K562 (cell line): ENCODE data around the gene FCGR3B. TPM values are rescaled to one million over a fixed set of nuclear protein-coding genes. Genes with fewer than 3 reads are reported as not detected.
"Not testable (repeated sequence)": the region's sequence is repeated elsewhere in the genome, so short reads cannot be mapped to it uniquely, and the experiment has no call there.

Experiments
- ARID1B ChIP-seq: fragments of 450-650 bp; IDR thresholded peaks from 2 replicates; pipeline ENCODE4 v1.6.1; 2016; ENCODE audit warnings: antibody characterized with exemption, mild to moderate bottlenecking, inconsistent platforms
- CEBPG ChIP-seq, 3 experiments: fragments of 200-800 bp in 1 of 3; sonication (Bioruptor generic) in 1 of 3; sonication (generic) in 1 of 3; formaldehyde crosslinking in 1 of 3; IDR thresholded peaks in 2 of 3; conservative IDR thresholded peaks in 1 of 3; 2 replicates each; pipeline versions ENCODE4 v1.6.1 to v1.8.0; 2016 to 2022; ENCODE audit warnings: missing compliant biosample characterization in 2 of 3, missing genetic modification characterization in 2 of 3, mild to moderate bottlenecking in 1 of 3, missing genetic modification reagents in 1 of 3
- DPF2 ChIP-seq: fragments of 450-650 bp; IDR thresholded peaks from 2 replicates; pipeline ENCODE4 v1.6.1; 2016
- EP300 ChIP-seq: IDR thresholded peaks from 2 replicates; pipeline ENCODE4 v1.6.1; 2012; ENCODE audit warnings: low read length, improper control_type of control experiment
- FOSL1 ChIP-seq: fragments of 200-800 bp; sonication (Bioruptor generic); conservative IDR thresholded peaks from 2 replicates; pipeline ENCODE4 v1.6.1; 2016; ENCODE audit warnings: missing genetic modification characterization, missing compliant biosample characterization
- FOXJ2 ChIP-seq: fragments of 200-800 bp; sonication (Bioruptor generic); IDR thresholded peaks from 2 replicates; pipeline ENCODE4 v1.6.1; 2016; ENCODE audit warnings: missing genetic modification characterization, missing compliant biosample characterization
- LEF1 ChIP-seq: fragments of 450-650 bp; IDR thresholded peaks from 2 replicates; pipeline ENCODE4 v1.6.1; 2016; ENCODE audit warnings: mild to moderate bottlenecking
- MAFG ChIP-seq: fragments of 450-650 bp; conservative IDR thresholded peaks from 2 replicates; pipeline ENCODE4 v1.6.1; 2016; ENCODE audit warnings: missing genetic modification characterization, missing compliant biosample characterization
- MEIS2 ChIP-seq: fragments of 450-650 bp; IDR thresholded peaks from 2 replicates; pipeline ENCODE4 v1.6.1; 2014; ENCODE audit warnings: mild to moderate bottlenecking; ENCODE audit not compliant: partially characterized antibody
- NCOR1 ChIP-seq: fragments of 450-650 bp; IDR thresholded peaks from 2 replicates; pipeline ENCODE4 v1.6.1; 2016; ENCODE audit warnings: mild to moderate bottlenecking, moderate library complexity
- NFE2 ChIP-seq: IDR thresholded peaks from 2 replicates; pipeline ENCODE4 v1.6.1; 2014; ENCODE audit warnings: antibody characterized with exemption, low read depth
- NR2C2 ChIP-seq, 2 experiments: fragments of 200-800 bp in 1 of 2; sonication (Bioruptor generic) in 1 of 2; sonication (generic) in 1 of 2; formaldehyde crosslinking in 1 of 2; IDR thresholded peaks; 2 replicates each; pipeline versions ENCODE4 v1.6.1 to v1.8.0; 2016 to 2022; ENCODE audit warnings: mild to moderate bottlenecking in 1 of 2, missing compliant biosample characterization in 1 of 2, missing genetic modification characterization in 1 of 2, missing genetic modification reagents in 1 of 2
- SOX6 ChIP-seq: fragments of 450-650 bp; IDR thresholded peaks from 2 replicates; pipeline ENCODE4 v1.6.1; 2014; ENCODE audit warnings: mild to moderate bottlenecking
- SPI1 ChIP-seq: IDR thresholded peaks from 2 replicates; pipeline ENCODE4 v1.6.1; 2011; ENCODE audit warnings: low read depth, low read length, control low read depth, borderline replicate concordance
- ZBTB40 ChIP-seq, 2 experiments: fragments of 450-650 bp in 1 of 2; sonication (generic) in 1 of 2; formaldehyde crosslinking in 1 of 2; IDR thresholded peaks; 2 replicates each; pipeline versions ENCODE4 v1.7.1 to v1.9.0; 2016 to 2022; ENCODE audit warnings: inconsistent platforms in 1 of 2, mild to moderate bottlenecking in 1 of 2, missing genetic modification reagents in 1 of 2
- polyA plus RNA-seq, 8 experiments: library from polyadenylated mRNA; depleted of rRNA in 4 of 8; stranded (reverse) in 5 of 8; unstranded in 3 of 8; fragments of >200 nt; fragmentation: Nextera tagmentation in 2 of 8; fragmentation: Illumina TruSeq in 1 of 8; extraction: Ambion mirVana in 2 of 8; extraction: Trizol in 1 of 8; gene quantifications; 2 replicates each; pipeline versions ENCODE4 v1.2.1 to v1.2.3, GENCODE V29; 2011 to 2014; ENCODE audit warnings: inconsistent platforms in 1 of 8, missing spikeins in 1 of 8
- total RNA-seq, 7 experiments: library from RNA; depleted of rRNA in 6 of 7; stranded (reverse); fragments of >200 nt in 6 of 7; fragmentation: Illumina TruSeq in 2 of 7; extraction: Trizol in 2 of 7; gene quantifications; 2 replicates each; pipeline versions ENCODE4 v1.2.1 to v1.2.3, GENCODE V29; 2011 to 2021; ENCODE audit warnings: low replicate concordance in 1 of 7

Gene FCGR3B
- total and polyA plus RNA-seq, 9 of the 15 experiments (the other 6 are each of a cell fraction or from before 2014, with no cell fraction given), result 0.18 to 1.1 (median 0.40) TPM

GRCh38 chr1:161636189-161636782, 5.3 kb upstream of the FCGR3B start (continued):
- peak; percentile 21; the same call in 1 of the 2 replicates for TF ChIP-seq ZBTB40 (IDR thresholded peaks at IDR 0.05)
- not testable (repeated sequence) for TF ChIP-seq ZBTB40, CEBPG, NR2C2 (CRISPR knock-in tag; IDR thresholded peaks at IDR 0.05)
- peak; percentile 50 for TF ChIP-seq MEIS2
- 0 out of 2 replicates have a peak, but pooled peaks have one; percentile 74 for TF ChIP-seq FOXJ2 (tag)
- TF ChIP-seq NFE2, result 0 out of 2 replicates have a peak, but pooled peaks have one; percentile 9
- peak; percentile 78 for TF ChIP-seq FOSL1
- peak; percentile 39; the same call in 1 of the 2 replicates for TF ChIP-seq DPF2
- peak; percentile 7; the same call in 1 of the 2 replicates for TF ChIP-seq EP300
- TF ChIP-seq LEF1, result peak; percentile 49; the same call in 1 of the 2 replicates
- TF ChIP-seq NCOR1, result 0 out of 2 replicates have a peak, but pooled peaks have one; percentile 20
- TF ChIP-seq CEBPG (tag; conservative IDR thresholded peaks at IDR 0.05 in 1 of 2, IDR thresholded peaks at IDR 0.05 in 1 of 2), result peak in 1 of 2 experiments; percentile 45; a peak in 2 of 4 replicates
- TF ChIP-seq NR2C2 (tag; IDR thresholded peaks at IDR 0.05), result peak; percentile 64
- peak; percentile 75 for TF ChIP-seq SOX6
- peak; percentile 34; the same call in 1 of the 2 replicates for TF ChIP-seq MAFG (tag)
- peak; percentile 67 for TF ChIP-seq SPI1
- TF ChIP-seq ARID1B, result peak; percentile 36
